Mesenchymal stem cell (in vitro differentiated cells and primary cell): Measurements from ENCODE around the gene MARCHF3.
"Not testable (repeated sequence)": the region's sequence is repeated elsewhere in the genome, so short reads cannot be mapped to it uniquely, and the experiment has no call there.

ENCODE experiments used
- DNase-seq: peaks from one replicate; pipeline ENCODE4 v3.0.0-alpha.2; 2013
- H2AFZ ChIP-seq: one replicate; pipeline ENCODE4 v1.6.1; 2013; ENCODE audit warnings: low read depth, mild to moderate bottlenecking, control low read depth, inconsistent platforms, low read length, moderate library complexity
- H2AK5ac ChIP-seq: 2 replicates; pipeline ENCODE4 v1.6.1; 2013; ENCODE audit warnings: low read length, moderate library complexity, mild to moderate bottlenecking, inconsistent platforms; ENCODE audit not compliant: severe bottlenecking
- H2BK120ac ChIP-seq: one replicate; pipeline ENCODE4 v1.6.1; 2013; ENCODE audit warnings: low read depth, mild to moderate bottlenecking, inconsistent platforms, low read length, moderate library complexity
- H2BK12ac ChIP-seq, 2 experiments: one replicate each; pipeline ENCODE4 v1.6.1; 2013; ENCODE audit warnings: inconsistent platforms in 2 of 2, low read length in 2 of 2, mild to moderate bottlenecking in 2 of 2, moderate library complexity in 2 of 2, control low read depth in 1 of 2
- H2BK15ac ChIP-seq: one replicate; pipeline ENCODE4 v1.6.1; 2013; ENCODE audit warnings: mild to moderate bottlenecking, low read depth, inconsistent platforms; ENCODE audit not compliant: poor library complexity, severe bottlenecking
- H2BK5ac ChIP-seq: 2 replicates; pipeline ENCODE4 v1.6.1; 2013; ENCODE audit warnings: low read depth, mild to moderate bottlenecking, low read length, control low read depth, inconsistent platforms; ENCODE audit not compliant: poor library complexity, severe bottlenecking
- H3K14ac ChIP-seq, 2 experiments: one replicate each; pipeline ENCODE4 v1.6.1; 2013; ENCODE audit warnings: inconsistent platforms in 2 of 2, low read length in 2 of 2, control low read depth in 1 of 2, mild to moderate bottlenecking in 1 of 2, moderate library complexity in 1 of 2
- H3K18ac ChIP-seq, 2 experiments: one replicate each; pipeline ENCODE4 v1.6.1; 2013; ENCODE audit warnings: inconsistent platforms in 2 of 2, low read length in 2 of 2, control low read depth in 1 of 2, low read depth in 1 of 2, mild to moderate bottlenecking in 1 of 2
- H3K23ac ChIP-seq, 2 experiments: one replicate each; pipeline ENCODE4 v1.6.1; 2013; ENCODE audit warnings: inconsistent platforms in 2 of 2, low read length in 2 of 2, mild to moderate bottlenecking in 2 of 2, moderate library complexity in 2 of 2, control low read depth in 1 of 2
- H3K27ac ChIP-seq: 2 replicates; pipeline ENCODE4 v1.5.1; 2013; ENCODE audit warnings: mild to moderate bottlenecking, moderate library complexity, low read length, control low read depth, inconsistent platforms; ENCODE audit not compliant: poor library complexity, severe bottlenecking
- H3K27me3 ChIP-seq, 2 experiments: 2 replicates each; pipeline versions ENCODE4 v1.6.1 to v1.7.0; 2013; ENCODE audit warnings: low read length in 2 of 2, mild to moderate bottlenecking in 2 of 2, moderate library complexity in 2 of 2, control low read depth in 1 of 2, inconsistent platforms in 1 of 2; ENCODE audit not compliant: control insufficient read depth in 1 of 2, insufficient read depth in 1 of 2
- H3K36me3 ChIP-seq, 2 experiments: 2 replicates each; pipeline versions ENCODE4 v1.6.1 to v1.7.0; 2013; ENCODE audit warnings: low read length in 2 of 2, control low read depth in 1 of 2, inconsistent platforms in 1 of 2, low read depth in 1 of 2, mild to moderate bottlenecking in 1 of 2; ENCODE audit not compliant: insufficient read depth in 2 of 2, control insufficient read depth in 1 of 2
- H3K4ac ChIP-seq, 2 experiments: one replicate each; pipeline ENCODE4 v1.6.1; 2013; ENCODE audit warnings: inconsistent platforms in 2 of 2, low read length in 2 of 2, mild to moderate bottlenecking in 2 of 2, moderate library complexity in 2 of 2, control low read depth in 1 of 2, low read depth in 1 of 2
- H3K4me1 ChIP-seq: 2 replicates; pipeline ENCODE4 v1.6.1; 2013; ENCODE audit warnings: low read depth, low read length, control low read depth; ENCODE audit not compliant: control insufficient read depth, insufficient read depth
- H3K4me2 ChIP-seq: 2 replicates; pipeline ENCODE4 v1.6.1; 2013; ENCODE audit warnings: low read length, mild to moderate bottlenecking, inconsistent platforms; ENCODE audit not compliant: poor library complexity, severe bottlenecking
- H3K4me3 ChIP-seq, 2 experiments: 2 replicates each; pipeline versions ENCODE4 v1.5.1 to v1.7.0; 2013; ENCODE audit warnings: low read length in 2 of 2, mild to moderate bottlenecking in 2 of 2, control low read depth in 1 of 2, low read depth in 1 of 2; ENCODE audit not compliant: insufficient read depth in 1 of 2
- H3K79me1 ChIP-seq: replicated peaks from 2 replicates; pipeline ENCODE4 v1.6.1; 2013; ENCODE audit warnings: mild to moderate bottlenecking, control low read depth, low read length, inconsistent platforms; ENCODE audit not compliant: poor library complexity, severe bottlenecking
- H3K9ac ChIP-seq: 2 replicates; pipeline ENCODE4 v1.7.0; 2013; ENCODE audit warnings: mild to moderate bottlenecking, low read length, moderate library complexity
- H3K9me3 ChIP-seq: 2 replicates; pipeline ENCODE4 v1.7.0; 2013; ENCODE audit warnings: mild to moderate bottlenecking, low read length; ENCODE audit not compliant: control insufficient read depth
- H4K8ac ChIP-seq: one replicate; pipeline ENCODE4 v1.6.1; 2013; ENCODE audit warnings: inconsistent platforms, mild to moderate bottlenecking, low read length, moderate library complexity
- H4K91ac ChIP-seq: one replicate; pipeline ENCODE4 v1.6.1; 2013; ENCODE audit warnings: mild to moderate bottlenecking, low read length, inconsistent platforms
- WGBS: methylation state at CpG from one replicate; pipeline ENCODE4 v1.1.7; 2013; ENCODE audit warnings: mixed read lengths; 5-methylcytosine and 5-hydroxymethylcytosine counted together

MARCHF3 gene

DNA sequence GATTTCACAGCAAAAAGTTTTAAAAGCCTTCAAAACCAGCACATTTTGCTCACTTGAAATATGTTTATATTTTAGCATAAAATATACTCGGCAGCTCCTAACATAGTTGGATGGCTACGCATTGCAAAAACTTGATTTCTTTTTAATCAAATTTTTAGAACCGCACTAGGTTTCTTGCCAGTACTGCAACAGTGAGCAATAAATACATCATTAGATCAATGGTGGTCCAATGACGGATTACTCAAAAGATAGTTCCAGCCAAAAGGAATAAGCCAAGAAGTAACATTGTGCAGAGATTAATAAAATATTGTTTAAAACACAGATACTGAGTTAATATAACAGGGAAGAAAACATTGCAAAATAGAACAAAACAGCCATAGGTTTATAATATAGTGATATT is 5.5 kb downstream of the MARCHF3 start:
- WGBS, result 97% methylated on average over 4 of the region's 4 CpGs
- no peaks in the 10 kb centered on the region for H3K27me3 ChIP-seq

GRCh38 chr5:127023552-127024191 is 6.7 kb downstream of the MARCHF3 start:
- not testable (repeated sequence) for DNase-seq, H3K4me3 ChIP-seq, H4K91ac ChIP-seq, H2AFZ ChIP-seq, H3K4me2 ChIP-seq, H3K9me3 ChIP-seq, H2BK12ac ChIP-seq, H3K4ac ChIP-seq, H2BK15ac ChIP-seq, H3K4me1 ChIP-seq, H2BK120ac ChIP-seq, H3K27ac ChIP-seq, H3K14ac ChIP-seq, H3K36me3 ChIP-seq, H3K18ac ChIP-seq, H4K8ac ChIP-seq, H3K27me3 ChIP-seq, H3K79me1 ChIP-seq, H2BK5ac ChIP-seq, H3K9ac ChIP-seq, H3K23ac ChIP-seq, H2AK5ac ChIP-seq
- WGBS, result 76% methylated on average over 3 of the region's 7 CpGs

More for the DNA sequence above, 5.5 kb downstream of the MARCHF3 start:
- H3K23ac ChIP-seq, result no peak overlapping the region
- no peak overlapping the region for H2BK15ac ChIP-seq
- H4K91ac ChIP-seq, result no peak overlapping the region
- H4K8ac ChIP-seq, result no peak overlapping the region
- no peak overlapping the region for H3K4ac ChIP-seq
- no peak overlapping the region for H3K27ac ChIP-seq
- no peak overlapping the region for H3K4me3 ChIP-seq
- H3K4me1 ChIP-seq, result peaks cover 5% of the 10 kb centered on the region
- no peak overlapping the region for H2AFZ ChIP-seq
- no peak overlapping the region for H2BK5ac ChIP-seq
- H3K4me2 ChIP-seq, result no peak overlapping the region
- no peak for DNase-seq
- peaks cover 6% of the 10 kb centered on the region for H3K79me1 ChIP-seq
- no peaks in the 10 kb centered on the region for H3K36me3 ChIP-seq
- H3K14ac ChIP-seq, result no peak overlapping the region
- no peak overlapping the region for H2BK12ac ChIP-seq
- H3K9me3 ChIP-seq, result no peaks in the 10 kb centered on the region
- H2BK120ac ChIP-seq, result no peak overlapping the region
- H3K9ac ChIP-seq, result no peak overlapping the region
- H2AK5ac ChIP-seq, result no peak overlapping the region
- H3K18ac ChIP-seq, result no peak overlapping the region

DNA sequence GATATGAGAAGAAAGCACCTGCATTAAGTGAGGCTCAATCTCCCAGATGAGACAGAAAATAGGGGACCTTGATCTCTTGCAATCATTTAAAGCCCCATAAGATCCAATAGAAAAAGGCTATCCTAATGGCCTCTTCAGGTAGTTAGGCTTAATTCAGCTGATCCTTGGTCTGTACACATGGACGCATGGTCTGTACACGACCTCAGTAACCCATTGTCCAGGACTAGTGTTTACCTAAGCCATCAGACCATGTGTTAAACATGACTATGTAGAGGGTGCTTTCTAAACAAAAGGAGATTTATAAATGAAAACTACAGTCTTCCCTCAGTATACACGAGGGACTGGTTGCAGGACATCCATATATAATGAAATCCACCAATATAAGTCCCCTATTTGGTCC is 7.5 kb downstream of the MARCHF3 start:
- Histone ChIP-seq H2AFZ (no peak overlapping the region), H3K27me3 (no peaks in the 10 kb centered on the region), H2BK12ac (no peak overlapping the region), H2AK5ac (no peak overlapping the region), H3K4me1 (peaks cover 1% of the 10 kb centered on the region), H3K14ac (no peak overlapping the region), H2BK5ac (no peak overlapping the region), H4K91ac (no peak overlapping the region), H3K23ac (no peak overlapping the region), H3K4me2 (no peak overlapping the region), H3K79me1 (peaks cover 11% of the 10 kb centered on the region), H2BK120ac (no peak overlapping the region), H3K27ac (no peak overlapping the region), H4K8ac (no peak overlapping the region), H2BK15ac (no peak overlapping the region), H3K4ac (no peak overlapping the region), H3K9me3 (no peaks in the 10 kb centered on the region), H3K36me3 (no peaks in the 10 kb centered on the region), H3K18ac (no peak overlapping the region), H3K9ac (no peak overlapping the region), H3K4me3 (no peak overlapping the region)
- no peak for DNase-seq
- 100% methylated on average over 3 of the region's 3 CpGs for WGBS

- H3K36me3 ChIP-seq, result no peaks in the 10 kb centered on the region
- H2AK5ac ChIP-seq, result no peak overlapping the region
- DNase-seq, result no peak
- no peak overlapping the region for H4K8ac ChIP-seq
- H3K27me3 ChIP-seq, result no peaks in the 10 kb centered on the region
- no peak overlapping the region for H4K91ac ChIP-seq
- no peak overlapping the region for H2AFZ ChIP-seq
- no peak overlapping the region for H3K4me3 ChIP-seq
- no peak overlapping the region for H3K23ac ChIP-seq
- no peak overlapping the region for H2BK12ac ChIP-seq
- H3K4me2 ChIP-seq, result no peak overlapping the region
- H2BK120ac ChIP-seq, result no peak overlapping the region
- WGBS, result 91% methylated on average over 1 of the region's 1 CpG
- no peak overlapping the region for H3K4ac ChIP-seq
- no peak overlapping the region for H3K14ac ChIP-seq
- peaks cover 12% of the 10 kb centered on the region for H3K79me1 ChIP-seq
- H2BK15ac ChIP-seq, result no peak overlapping the region
- no peak overlapping the region for H3K9ac ChIP-seq
- no peak overlapping the region for H3K18ac ChIP-seq
- no peak overlapping the region for H3K27ac ChIP-seq
- H2BK5ac ChIP-seq, result no peak overlapping the region
- H3K9me3 ChIP-seq, result no peaks in the 10 kb centered on the region
- H3K4me1 ChIP-seq, result no peaks in the 10 kb centered on the region
These were observed 10.4 kb downstream of the MARCHF3 start for GRCh38 chr5:127019928-127020327.
